Ascending aorta (tissue), 2 donors: ENCODE measurements around the gene CX3CR1. TPM values are rescaled to one million over a fixed set of nuclear protein-coding genes. Genes with fewer than 3 reads are reported as not detected.

Experiments
- DNase-seq, 2 donors: peaks; one replicate each; pipeline ENCODE4 v3.0.0-alpha.2; 2019; ENCODE audit warnings: low spot score in 2 of 2
- H3K27ac ChIP-seq, 2 donors: fragments of 200-600 bp; sonication (generic); one replicate each; pipeline ENCODE4 v1.5.1; 2016 to 2017; ENCODE audit warnings: mild to moderate bottlenecking in 1 of 2
- H3K27me3 ChIP-seq: fragments of 200-600 bp; sonication (generic); one replicate; pipeline ENCODE4 v1.5.1; 2017
- H3K36me3 ChIP-seq, 2 donors: fragments of 200-600 bp; sonication (generic); one replicate each; pipeline ENCODE4 v1.5.1; 2016
- H3K4me1 ChIP-seq, 2 donors: fragments of 200-600 bp; sonication (generic); one replicate each; pipeline ENCODE4 v1.5.1; 2016 to 2017; ENCODE audit warnings: mild to moderate bottlenecking in 1 of 2
- H3K4me3 ChIP-seq, 2 donors: fragments of 200-600 bp; sonication (generic); one replicate each; pipeline ENCODE4 v1.5.1; 2016 to 2017; ENCODE audit warnings: mild to moderate bottlenecking in 1 of 2
- H3K9me3 ChIP-seq, 2 donors: fragments of 200-600 bp; sonication (generic); one replicate each; pipeline ENCODE4 v1.5.1; 2016
- CTCF ChIP-seq, 3 experiments: fragments of 200-600 bp in 2 of 3; fragments of 450-650 bp in 1 of 3; sonication (generic) in 2 of 3; IDR thresholded peaks; one replicate each; pipeline ENCODE4 v1.5.1; 2016 to 2019; ENCODE audit warnings: antibody characterized with exemption in 3 of 3, mild to moderate bottlenecking in 1 of 3, moderate library complexity in 1 of 3
- intact Hi-C: fragments of 100-400 bp; cut with DNase I; formaldehyde crosslinking; loops from one replicate; pipeline ENCODE4 v1.15.1; 2023
- total RNA-seq: library from RNA; depleted of rRNA; stranded (reverse); fragments of >200 nt; gene quantifications from one replicate; pipeline ENCODE4 v1.1.0, GENCODE V29; 2016

The CX3CR1 gene
- total RNA-seq, 1 donor from 2014 or later, result not detected

GRCh38 chr3:39241561-39241960 lies 38.3 kb downstream of the CX3CR1 start:
- no peak for TF ChIP-seq CTCF (IDR thresholded peaks at IDR 0.05)
- H3K4me3 ChIP-seq, result no peak overlapping the region
- intact Hi-C loops, result no loop called here
- H3K9me3 ChIP-seq, result no peaks in the 10 kb centered on the region
- no peaks in the 10 kb centered on the region for H3K36me3 ChIP-seq
- H3K27ac ChIP-seq, result no peak overlapping the region
- DNase-seq, result no peak
- no peaks in the 10 kb centered on the region for H3K4me1 ChIP-seq
- no peaks in the 10 kb centered on the region for H3K27me3 ChIP-seq

DNA sequence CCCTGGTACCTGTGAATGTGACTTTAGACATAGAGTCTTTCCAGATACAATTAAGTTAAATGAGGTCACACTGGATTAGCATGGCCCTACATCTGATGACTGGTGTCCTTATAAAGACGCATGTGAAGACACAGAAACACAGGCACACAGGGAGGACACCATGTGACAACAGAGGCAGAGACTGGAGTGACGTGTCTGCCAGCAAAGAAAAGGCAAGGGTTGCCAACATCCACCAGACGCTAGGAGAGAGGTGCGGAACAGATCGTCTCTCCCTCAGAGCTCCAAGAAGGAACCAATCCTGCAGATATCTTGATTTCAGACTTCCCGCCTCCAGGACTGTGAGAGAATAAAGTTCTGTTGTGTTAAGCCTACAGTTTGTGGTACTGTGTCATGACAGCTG lies 42.8 kb downstream of the CX3CR1 start:
- no peak for TF ChIP-seq CTCF (IDR thresholded peaks at IDR 0.05)
- Histone ChIP-seq H3K36me3 (no peaks in the 10 kb centered on the region), H3K9me3 (no peaks in the 10 kb centered on the region), H3K27ac (no peak overlapping the region), H3K4me3 (no peak overlapping the region), H3K4me1 (no peaks in the 10 kb centered on the region), H3K27me3 (no peaks in the 10 kb centered on the region)
- intact Hi-C loops, result no loop called here
- no peak for DNase-seq

DNA sequence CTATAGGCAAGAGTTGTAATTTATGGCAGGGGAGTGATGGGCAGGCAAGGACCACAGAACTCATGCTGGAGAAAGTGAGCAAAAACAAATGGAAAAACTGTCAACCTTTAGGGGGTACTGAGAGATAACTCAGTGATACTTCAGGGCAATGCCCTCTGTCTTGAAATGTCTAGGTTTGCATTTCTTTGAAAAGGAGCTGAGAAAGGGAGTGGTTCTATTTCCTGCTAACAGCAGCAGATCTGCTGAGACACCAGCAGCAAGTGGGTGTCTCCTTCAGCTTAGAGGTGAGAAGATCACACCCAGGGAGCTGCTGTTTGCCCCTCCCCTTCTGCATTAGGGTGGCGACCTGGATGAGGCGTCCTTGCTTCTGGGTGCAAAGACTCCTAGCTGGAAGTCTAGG lies 45.2 kb downstream of the CX3CR1 start:
- no peaks in the 10 kb centered on the region for H3K36me3 ChIP-seq
- no peak for DNase-seq
- TF ChIP-seq CTCF (IDR thresholded peaks at IDR 0.05), result no peak
- H3K27me3 ChIP-seq, result no peaks in the 10 kb centered on the region
- no peaks in the 10 kb centered on the region for H3K9me3 ChIP-seq
- H3K27ac ChIP-seq, result no peak overlapping the region
- H3K4me1 ChIP-seq, result no peaks in the 10 kb centered on the region
- intact Hi-C loops, result no loop called here
- no peak overlapping the region for H3K4me3 ChIP-seq

- TF ChIP-seq CTCF (IDR thresholded peaks at IDR 0.05), result no peak
- Histone ChIP-seq H3K27me3 (no peaks in the 10 kb centered on the region), H3K4me1 (no peaks in the 10 kb centered on the region), H3K27ac (no peak overlapping the region), H3K36me3 (no peaks in the 10 kb centered on the region), H3K9me3 (no peaks in the 10 kb centered on the region), H3K4me3 (no peak overlapping the region)
- intact Hi-C loops, result no loop called here
- no peak for DNase-seq
Observed at GRCh38 chr3:39232859-39233258, 47.0 kb downstream of the CX3CR1 start.

- intact Hi-C loops, result no loop called here
Observed at GRCh38 chr3:39230453-39230852, 49.4 kb downstream of the CX3CR1 start.

More at GRCh38 chr3:39230453-39230852, 49.4 kb downstream of the CX3CR1 start:
- no peak for DNase-seq
- H3K4me1 ChIP-seq, result no peaks in the 10 kb centered on the region
- no peak overlapping the region for H3K27ac ChIP-seq
- no peak overlapping the region for H3K4me3 ChIP-seq
- H3K36me3 ChIP-seq, result no peaks in the 10 kb centered on the region
- no peaks in the 10 kb centered on the region for H3K9me3 ChIP-seq
- H3K27me3 ChIP-seq, result no peaks in the 10 kb centered on the region
- no peak for TF ChIP-seq CTCF (IDR thresholded peaks at IDR 0.05)
